Measurements from ENCODE around the gene TBC1D7.

The TBC1D7 gene

GRCh38 chr6:13357551-13358075 lies 29.3 kb upstream of the TBC1D7 start:
- no peak for TF ChIP-seq CTCF (IDR thresholded peaks at IDR 0.05; ENCODE audit: control insufficient read depth, extremely low read depth, insufficient read depth)
- no peak overlapping the region for H3K4me3 ChIP-seq (ENCODE audit: low read depth, low read length)
- no peak for DNase-seq (ENCODE audit: low read depth)

- no peak for TF ChIP-seq CTCF (IDR thresholded peaks at IDR 0.05; ENCODE audit: control insufficient read depth, extremely low read depth, insufficient read depth)
- no peak for DNase-seq (ENCODE audit: low read depth)
- H3K4me3 ChIP-seq (ENCODE audit: low read depth, low read length) = no peak overlapping the region
These were observed 27.9 kb upstream of the TBC1D7 start for GRCh38 chr6:13355999-13356785.

- H3K4me3 ChIP-seq (ENCODE audit: low read depth, low read length) = no peak overlapping the region
- DNase-seq (ENCODE audit: low read depth) = no peak
- TF ChIP-seq CTCF (IDR thresholded peaks at IDR 0.05; ENCODE audit: control insufficient read depth, extremely low read depth, insufficient read depth) = no peak
These were observed 27.0 kb upstream of the TBC1D7 start for GRCh38 chr6:13355043-13355945.

GRCh38 chr6:13354331-13355042 lies 26.1 kb upstream of the TBC1D7 start:
- H3K4me3 ChIP-seq (ENCODE audit: low read depth, low read length) = no peak overlapping the region
- no peak for DNase-seq (ENCODE audit: low read depth)
- no peak for TF ChIP-seq CTCF (IDR thresholded peaks at IDR 0.05; ENCODE audit: control insufficient read depth, extremely low read depth, insufficient read depth)

GRCh38 chr6:13352165-13352564 lies 23.8 kb upstream of the TBC1D7 start:
- no peak overlapping the region for H3K4me3 ChIP-seq (ENCODE audit: low read depth, low read length)
- no peak for TF ChIP-seq CTCF (IDR thresholded peaks at IDR 0.05; ENCODE audit: control insufficient read depth, extremely low read depth, insufficient read depth)
- no peak for DNase-seq (ENCODE audit: low read depth)

- DNase-seq (ENCODE audit: low read depth) = no peak
These were observed 22.9 kb upstream of the TBC1D7 start for GRCh38 chr6:13351271-13351670.

More at GRCh38 chr6:13351271-13351670, 22.9 kb upstream of the TBC1D7 start:
- no peak for TF ChIP-seq CTCF (IDR thresholded peaks at IDR 0.05; ENCODE audit: control insufficient read depth, extremely low read depth, insufficient read depth)
- no peak overlapping the region for H3K4me3 ChIP-seq (ENCODE audit: low read depth, low read length)

All from LNCaP clone FGC (cell line).